NCI-H345 treated with DMSO at 0.1 percent for 48 hours (cell line): Measurements from ENCODE around the gene STOM.

Experiments
- DNase-seq: peaks from one replicate; lab custom pipeline; 2025; ENCODE audit not compliant: unreplicated experiment; lab: John Stamatoyannopoulos, UW

The STOM gene

DNA sequence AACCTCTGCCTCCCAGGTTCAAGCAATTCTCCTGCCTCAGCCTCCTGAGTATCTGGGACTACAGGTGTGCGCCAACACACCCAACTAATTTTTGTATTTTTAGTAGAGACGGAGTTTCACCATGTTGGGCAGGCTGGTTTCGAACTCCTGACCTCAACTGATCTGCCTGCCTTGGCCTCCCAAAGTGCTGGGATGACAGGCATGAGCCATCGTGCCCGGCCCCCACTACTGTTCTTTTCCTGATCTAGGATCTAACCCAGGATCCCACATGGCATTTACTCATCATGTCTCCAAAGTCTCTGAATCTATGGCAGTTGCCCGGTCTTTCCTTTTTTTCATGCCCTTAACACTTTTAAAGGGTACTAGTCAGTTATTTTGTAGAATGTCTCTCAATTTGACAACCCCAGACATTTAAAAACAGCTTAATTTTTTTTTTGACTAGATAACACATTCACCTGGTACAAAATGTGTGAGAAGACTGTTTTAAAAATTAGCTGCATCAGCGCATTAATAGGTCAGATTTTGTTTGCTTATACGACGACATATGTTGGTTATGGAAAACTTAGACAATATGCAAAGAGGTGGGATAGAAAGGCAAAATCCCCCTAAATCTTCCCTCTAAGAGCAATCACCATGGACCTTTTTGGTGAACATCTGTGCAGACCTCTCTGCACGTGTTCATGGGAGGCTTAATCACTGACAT is 46.5 kb downstream of the STOM start:
- no peak for DNase-seq

DNA sequence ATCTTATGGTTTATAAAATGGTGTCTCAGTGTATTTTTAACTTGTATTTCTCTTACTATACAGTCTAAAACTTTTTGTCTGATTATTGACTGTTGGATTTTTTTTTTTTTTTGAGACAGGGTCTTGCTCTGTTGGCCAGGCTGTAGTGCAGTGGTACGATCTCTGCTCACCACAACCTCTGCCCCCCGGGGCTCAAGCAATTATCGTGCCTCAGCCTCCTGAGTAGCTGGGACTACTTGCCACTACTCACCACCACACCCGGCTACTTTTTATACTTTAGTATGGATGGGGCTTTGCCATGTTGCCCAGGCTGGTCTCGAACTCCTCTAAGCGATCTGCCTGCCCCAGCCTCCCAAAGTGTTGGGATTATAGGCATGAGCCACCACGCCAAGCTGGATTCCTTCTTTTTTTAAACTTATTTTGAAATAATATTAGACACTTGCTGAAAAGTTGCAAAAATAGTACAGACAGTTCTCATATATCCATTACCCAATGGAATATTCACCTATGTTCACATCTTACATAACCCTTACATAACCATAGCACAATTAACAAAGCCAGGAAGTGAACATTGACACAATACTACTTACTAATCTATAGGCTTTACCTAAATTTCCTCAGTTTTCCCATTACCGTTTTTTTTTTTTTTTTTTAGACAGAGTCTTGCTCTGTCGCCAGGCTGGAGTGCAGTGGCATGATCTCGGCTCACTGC is 47.2 kb downstream of the STOM start:
- DNase-seq, result no peak

DNA sequence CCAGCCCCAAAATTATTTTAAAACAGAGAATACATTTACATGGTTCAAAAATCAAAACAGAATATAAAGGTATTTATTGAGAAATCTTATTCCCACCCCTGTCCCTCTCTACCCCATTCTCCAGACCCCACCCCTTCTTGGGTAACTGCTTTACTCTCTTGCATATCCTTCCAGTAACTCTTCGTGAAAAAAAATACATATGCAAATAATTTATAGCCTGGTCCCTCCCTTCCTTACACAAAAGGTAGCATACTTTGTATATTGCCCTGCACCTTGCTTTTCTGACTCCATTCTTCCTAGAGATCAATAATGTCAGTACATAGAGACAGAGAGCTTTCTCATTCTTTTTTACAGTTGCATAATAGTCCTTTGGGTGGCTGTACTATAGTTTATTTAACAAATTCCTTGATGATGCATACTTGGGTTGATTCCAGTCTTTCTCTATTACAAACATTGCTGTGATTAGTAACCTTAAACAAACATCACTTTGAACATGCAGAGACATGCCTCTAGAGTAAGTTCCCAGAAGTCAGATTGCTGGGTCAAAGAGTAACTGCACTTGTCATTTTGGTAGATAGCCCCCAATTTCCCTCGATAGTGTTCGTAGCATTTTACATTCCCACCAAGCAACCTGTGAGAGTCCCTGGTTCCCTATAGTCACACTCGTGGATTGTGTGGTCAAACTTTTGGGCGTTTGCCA is 47.9 kb downstream of the STOM start:
- DNase-seq, result no peak

DNA sequence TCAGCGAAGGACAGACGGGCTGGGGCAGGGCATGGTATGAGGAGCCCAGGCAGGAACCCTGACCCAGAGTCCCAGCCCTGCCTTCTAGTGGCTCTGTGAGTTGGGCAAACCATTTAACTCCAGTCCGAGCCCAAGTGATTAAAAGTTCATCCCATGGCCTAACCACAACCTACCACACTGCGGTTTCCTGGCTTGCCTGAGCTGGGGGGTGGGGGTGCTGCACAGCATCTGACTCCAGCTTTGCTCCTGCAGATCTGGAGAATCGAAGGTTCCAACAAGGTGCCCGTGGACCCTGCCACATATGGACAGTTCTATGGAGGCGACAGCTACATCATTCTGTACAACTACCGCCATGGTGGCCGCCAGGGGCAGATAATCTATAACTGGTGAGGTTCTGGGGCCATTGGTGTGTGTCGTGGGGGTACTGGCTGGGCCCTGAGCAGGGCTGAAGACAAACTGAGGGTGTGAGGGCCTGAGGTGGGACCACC is 49.0 kb downstream of the STOM start:
- no peak for DNase-seq

DNA sequence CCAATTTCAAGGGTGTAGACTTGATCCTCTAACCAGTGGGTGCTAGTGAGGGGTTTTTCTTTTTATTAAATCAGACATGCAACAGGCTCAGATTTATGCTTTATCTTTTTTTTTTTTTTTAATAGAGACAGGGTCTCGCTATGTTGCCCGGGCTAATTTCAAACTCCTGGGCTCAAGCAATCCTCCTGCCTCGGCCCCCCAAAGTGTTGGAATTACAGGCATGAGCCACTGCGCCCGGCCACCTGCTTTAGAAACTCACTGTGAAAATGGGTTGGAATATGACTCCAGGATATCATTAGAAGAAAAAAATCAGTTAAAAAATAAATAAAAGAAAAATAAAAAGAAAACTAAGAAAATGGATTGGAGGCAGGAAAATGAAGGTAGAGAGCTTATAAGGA is 50.7 kb downstream of the STOM start:
- DNase-seq, result no peak

DNA sequence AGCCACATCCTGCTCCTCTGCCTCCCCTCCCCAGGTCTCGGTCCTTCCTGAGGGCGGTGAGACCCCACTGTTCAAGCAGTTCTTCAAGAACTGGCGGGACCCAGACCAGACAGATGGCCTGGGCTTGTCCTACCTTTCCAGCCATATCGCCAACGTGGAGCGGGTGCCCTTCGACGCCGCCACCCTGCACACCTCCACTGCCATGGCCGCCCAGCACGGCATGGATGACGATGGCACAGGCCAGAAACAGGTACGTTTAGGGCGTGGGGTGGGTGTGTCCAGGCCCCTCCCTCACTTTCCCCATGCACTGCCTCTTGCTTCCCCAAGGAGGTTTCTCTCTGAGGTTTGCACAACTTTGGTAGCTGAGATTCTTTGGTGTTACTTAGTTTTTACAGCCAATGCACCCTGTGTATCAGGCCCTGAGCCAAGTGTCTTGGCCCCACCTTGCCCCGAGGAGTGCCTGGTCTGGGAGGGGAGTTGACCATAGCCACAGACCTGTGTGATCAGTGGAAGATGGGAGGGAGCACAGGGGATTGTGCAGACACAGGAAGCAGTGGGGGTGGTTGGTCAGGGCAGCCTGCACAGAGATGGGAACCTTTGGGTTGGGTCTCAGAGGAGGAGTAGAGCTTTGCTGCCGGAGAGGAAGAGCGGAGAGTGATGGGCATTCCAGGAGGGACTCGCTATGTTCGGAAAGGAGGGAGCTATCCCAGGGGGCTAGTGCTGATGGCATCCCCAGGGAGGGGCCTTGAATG is 51.2 kb downstream of the STOM start:
- no peak for DNase-seq

DNA sequence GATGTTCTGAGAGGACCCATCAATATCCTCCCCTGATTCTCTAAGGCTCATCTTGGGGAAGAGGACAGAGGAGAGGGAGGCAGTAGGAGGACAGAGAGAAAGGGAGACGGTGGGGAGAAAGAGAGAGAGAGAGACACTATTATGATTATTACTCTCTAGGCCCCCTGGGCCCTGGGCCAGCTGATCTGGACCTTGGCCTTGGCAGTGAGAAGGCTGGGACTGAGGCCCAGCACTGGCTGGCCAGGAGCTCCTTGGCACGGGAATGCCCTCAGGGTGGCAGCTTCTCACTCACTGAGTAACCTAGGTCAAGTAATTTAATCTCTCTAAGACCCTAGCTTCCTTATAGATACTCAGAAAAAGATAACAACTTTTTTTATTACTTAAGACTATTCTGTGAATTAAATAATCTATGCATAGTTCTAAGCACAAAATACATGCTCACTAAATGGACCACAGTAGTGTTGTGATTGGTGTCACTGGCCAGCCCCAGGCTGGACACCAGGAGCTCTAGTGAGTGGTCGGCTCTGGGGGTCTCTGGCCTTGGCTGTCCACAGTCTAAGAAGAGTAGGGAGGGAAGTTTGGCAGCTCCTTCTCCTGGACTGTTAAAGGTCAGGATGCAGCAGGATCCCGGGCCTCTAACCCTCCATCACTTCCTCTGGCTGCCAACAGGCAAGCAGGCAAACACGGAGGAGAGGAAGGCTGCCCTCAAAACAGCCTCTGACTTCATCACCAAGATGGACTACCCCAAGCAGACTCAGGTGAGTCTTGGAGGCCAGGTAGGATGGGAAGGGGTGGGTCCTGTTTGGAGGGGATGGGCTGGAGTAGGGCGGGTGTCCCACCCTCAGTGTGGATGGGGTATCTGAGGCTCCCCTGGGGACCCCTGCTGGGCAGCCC is 52.1 kb downstream of the STOM start:
- DNase-seq, result no peak

DNA sequence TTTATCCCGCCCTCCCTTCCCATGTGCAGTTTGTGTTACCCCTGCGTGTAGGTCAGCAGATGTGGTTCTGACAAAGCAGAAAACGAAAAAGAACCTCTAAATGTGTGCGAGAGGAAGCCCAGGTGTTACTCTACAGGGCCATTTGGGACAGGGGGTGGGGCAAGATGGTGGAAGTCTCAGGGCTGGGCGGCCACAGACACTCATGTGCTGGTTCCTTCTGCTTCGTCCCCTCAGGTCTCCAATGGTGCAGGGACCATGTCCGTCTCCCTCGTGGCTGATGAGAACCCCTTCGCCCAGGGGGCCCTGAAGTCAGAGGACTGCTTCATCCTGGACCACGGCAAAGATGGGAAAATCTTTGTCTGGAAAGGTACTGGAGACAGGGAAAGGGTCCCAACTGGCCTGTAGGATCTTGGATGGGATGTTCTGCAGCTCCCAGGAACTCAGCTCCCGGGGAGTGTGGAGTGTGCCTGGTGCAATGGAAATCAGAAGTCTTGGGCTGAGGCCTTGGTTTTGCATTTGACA is 53.1 kb downstream of the STOM start:
- DNase-seq, result no peak

DNA sequence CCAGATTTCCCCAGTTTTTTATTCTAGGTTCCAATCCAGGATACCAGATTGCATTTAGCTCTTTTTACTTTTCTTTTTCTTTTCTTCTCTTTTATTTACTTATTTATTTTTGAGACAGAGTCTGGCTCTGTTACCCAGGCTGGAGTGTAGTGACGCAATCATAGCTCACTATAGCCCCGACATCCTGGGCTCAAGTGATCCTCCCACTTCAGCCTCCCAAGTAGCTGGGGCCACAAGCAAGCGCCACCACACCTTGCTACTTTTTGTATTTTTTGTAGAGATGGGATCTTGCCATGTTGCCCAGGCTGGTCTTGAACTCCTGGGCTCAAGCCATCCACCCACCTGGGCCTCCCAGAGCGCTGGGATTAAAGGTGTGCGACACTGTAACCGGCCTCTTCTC is 53.7 kb downstream of the STOM start:
- DNase-seq, result no peak

DNA sequence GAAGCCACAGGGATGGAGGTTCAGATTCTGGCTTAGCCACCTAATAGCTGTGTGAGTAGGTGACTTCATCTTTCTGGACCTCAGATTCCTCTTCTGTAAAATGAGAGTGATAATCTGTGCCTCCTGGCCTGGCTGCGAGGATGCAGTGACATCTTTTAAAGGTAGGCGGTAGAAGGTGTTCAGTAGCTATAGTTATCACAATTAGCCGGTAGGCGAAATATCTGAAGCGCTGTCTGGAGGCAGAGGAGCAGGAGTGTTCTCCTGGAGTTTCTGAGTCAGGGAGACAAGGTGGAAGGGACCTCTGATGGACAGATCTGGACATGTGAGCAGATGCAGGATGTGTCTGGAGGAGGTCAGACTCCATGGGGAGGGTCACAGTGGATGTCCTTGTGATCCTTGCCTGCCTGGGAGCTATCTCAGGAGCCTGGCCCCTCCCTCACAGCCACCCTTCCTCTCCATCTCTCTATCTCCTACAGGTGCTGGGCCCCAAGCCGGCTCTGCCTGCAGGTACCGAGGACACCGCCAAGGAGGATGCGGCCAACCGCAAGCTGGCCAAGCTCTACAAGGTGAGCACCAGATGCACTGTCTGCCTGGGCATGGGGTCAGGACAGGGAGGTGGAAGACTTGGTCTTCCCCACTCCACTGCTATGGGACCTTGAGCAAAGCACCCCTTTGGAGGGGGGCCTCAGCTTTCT is 56.4 kb downstream of the STOM start:
- no peak for DNase-seq

DNA sequence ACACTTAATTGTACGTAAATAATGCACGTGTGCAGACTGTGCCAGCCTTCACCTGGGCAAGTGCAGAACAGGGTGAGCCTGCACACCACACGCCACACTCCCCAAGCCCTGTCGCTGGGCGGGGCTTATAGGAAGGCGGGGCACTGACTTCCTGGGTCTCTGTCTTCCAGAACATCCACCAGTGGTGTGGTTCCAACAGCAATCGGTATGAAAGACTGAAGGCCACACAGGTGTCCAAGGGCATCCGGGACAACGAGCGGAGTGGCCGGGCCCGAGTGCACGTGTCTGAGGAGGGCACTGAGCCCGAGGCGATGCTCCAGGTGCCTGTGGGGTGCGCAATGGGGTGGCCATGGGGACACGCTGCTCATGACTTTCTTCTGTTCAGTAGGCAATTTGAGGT is 57.9 kb downstream of the STOM start:
- no peak for DNase-seq

DNA sequence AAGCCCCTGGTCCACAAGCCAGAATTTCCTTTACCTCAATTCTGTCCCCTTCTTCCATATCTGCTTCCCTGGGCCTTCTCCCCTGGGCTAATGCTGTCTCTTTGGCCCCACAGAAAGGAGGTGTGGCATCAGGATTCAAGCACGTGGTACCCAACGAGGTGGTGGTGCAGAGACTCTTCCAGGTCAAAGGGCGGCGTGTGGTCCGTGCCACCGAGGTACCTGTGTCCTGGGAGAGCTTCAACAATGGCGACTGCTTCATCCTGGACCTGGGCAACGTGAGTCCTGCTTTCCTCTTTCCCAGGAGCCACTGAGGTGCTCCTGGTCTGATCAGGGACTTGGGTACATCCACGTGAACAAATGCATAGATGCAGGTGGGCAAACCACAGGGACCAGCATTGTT is 59.5 kb downstream of the STOM start:
- no peak for DNase-seq

DNA sequence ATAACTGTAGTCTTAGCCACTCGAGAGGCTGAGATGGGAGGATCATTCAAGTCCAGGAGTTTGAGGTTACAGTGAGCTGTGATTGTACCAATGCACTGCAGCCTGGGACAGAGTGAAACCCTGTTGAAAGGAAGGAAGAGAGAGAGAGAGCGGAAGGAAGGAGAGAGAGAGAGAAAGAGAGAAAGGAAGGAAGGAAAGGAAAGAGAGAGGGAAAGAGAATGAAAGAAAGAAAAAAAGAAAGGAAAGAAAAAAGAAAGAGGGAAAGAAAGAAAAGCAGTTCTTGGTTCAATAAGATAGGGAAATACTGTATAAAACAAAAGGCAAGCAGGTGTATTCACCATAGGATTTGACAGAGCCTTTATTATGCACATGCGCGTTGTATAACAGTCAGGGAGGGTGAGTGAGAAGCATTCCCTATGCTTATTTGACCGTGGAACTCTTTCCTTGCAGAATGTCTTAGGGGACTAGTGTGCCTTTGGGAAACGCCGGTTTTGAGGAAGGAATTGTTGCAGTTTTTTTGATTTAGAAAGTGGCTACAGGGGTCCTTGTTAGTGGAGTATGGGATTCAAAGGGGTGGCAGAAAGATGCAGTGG is 60.1 kb downstream of the STOM start:
- DNase-seq, result no peak

DNA sequence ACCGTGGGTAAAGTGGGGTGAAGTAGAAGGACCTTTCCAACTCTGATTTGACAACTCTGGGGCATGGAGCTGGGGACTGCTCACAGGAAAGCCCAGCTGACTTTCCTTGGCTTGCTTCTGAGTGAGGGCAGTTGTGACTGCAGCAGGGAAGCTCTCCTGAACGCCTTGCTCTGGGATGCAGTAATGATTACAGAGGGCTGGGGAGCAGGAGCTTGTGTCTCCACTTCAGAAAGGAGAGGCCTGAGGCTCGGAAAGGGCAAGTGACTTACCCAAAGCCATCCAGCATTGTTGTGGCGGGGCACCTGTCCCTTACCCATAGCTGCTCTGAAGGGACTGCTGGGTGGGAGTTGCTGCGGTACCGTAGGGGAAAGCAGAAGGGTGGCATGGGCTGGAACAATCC is 60.9 kb downstream of the STOM start:
- no peak for DNase-seq

DNA sequence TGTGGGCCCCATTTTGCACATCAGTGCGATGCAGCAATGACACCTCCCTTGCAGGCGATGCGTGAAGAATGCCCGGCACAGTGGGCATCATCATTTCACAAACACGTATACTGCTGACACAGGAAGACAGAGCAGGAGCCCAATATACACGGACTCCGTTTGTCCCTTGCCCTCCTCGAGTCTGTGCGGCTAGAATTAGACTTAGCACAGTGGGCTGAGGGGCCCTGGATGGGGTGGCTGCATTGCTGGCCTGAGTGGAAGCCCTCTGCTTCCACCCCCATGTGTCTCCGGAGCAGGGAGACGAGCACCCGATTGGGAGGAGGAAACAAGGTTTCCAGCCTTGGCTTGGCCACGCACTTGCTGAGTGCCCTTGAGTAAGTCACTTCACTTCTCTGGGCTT is 61.3 kb downstream of the STOM start:
- no peak for DNase-seq

DNA sequence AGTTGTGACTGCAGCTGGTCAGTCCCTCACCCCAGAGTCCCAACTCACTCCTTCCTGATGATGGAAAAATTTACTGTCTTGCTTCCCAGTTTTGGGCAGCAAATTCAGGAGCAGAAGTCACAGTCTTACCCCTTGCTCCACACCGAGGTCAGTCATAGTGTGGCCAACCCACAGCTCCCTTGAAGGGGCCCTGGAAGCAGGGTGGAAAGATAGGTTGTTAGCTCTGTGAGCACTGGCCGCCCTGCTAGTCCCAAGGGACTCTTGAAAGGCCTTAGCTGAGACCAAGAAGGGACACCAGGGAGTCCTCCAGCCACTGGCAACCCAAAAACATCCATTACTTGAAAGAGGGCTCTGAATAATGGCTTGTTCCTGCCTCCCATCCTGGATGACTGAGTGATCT is 62.1 kb downstream of the STOM start:
- DNase-seq, result no peak

DNA sequence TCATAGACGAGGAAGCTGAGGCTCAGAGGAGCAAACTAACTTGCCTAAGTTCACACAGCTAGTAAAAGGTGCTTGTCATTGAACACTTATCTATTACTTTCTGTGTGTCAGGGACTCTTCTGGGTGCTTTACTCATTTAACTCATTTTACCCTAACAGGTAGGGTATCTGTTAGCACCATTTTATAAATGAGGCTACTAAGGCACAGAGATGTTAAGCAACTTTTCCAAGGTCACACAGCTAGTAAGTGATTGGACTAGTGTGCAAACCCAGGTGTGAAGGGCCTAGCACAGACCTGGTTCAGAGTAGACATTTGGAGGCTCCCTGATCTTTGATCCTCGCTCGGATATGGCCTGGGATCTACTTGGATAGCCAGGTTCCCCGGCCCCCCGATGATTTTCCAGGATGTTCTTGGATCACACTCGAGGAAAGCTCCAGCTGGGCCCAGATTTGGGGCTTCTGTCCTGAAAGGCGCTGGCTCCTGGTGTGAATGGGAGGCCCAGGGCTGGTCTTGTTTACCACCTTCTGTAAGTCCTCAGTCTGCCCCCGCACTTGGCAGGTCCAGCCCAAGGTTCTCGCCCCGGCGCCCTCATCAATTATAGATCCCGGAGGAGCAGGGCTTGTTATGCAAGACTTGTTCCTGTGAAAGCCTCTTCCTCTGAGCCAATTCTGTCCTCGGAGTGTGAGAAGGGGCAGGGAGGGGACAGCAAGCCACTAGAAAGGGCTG is 64.6 kb downstream of the STOM start:
- DNase-seq, result no peak

DNA sequence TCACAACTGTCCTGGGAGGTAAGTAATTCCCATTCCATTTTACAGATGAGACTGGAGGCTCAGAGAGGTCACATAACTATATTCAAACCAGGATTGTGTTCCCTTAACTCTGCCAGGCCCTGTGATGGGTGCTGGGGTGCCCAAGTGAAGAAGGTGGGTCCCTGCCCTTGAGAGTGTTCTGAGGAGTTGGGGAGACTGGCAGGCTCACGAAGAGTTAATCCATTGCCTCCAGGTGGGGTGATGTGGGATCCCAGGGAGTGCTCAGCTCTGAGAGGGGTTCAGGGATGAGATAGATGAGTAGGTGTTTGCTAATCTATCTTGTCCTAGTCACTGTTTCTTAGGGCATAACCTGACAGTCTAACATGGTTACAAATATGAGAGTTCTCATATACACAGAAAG is 65.3 kb downstream of the STOM start:
- no peak for DNase-seq
